Epithelial cell of esophagus (primary cell): Measurements from ENCODE around the gene GUCA1A.

Experiments used
- DNase-seq: peaks from one replicate; pipeline ENCODE4 v3.0.0; 2010; ENCODE audit warnings: low read depth
- H3K4me3 ChIP-seq: 2 replicates; pipeline ENCODE4 v1.5.1; 2011; ENCODE audit warnings: mild to moderate bottlenecking, low read length, control low read depth
- CTCF ChIP-seq: IDR thresholded peaks from 2 replicates; pipeline ENCODE4 v1.5.1; 2011; ENCODE audit warnings: low read depth, mild to moderate bottlenecking, low read length, control low read depth, inconsistent platforms; ENCODE audit not compliant: insufficient read depth; ENCODE audit errors: missing control alignments

The GUCA1A gene

GRCh38 chr6:42226645-42227143 is 53.5 kb downstream of the GUCA1A start:
- H3K4me3 ChIP-seq: no peak overlapping the region
- DNase-seq: peak; percentile 96

GRCh38 chr6:42227173-42227850 is 54.1 kb downstream of the GUCA1A start:
- H3K4me3 ChIP-seq: no peak overlapping the region
- TF ChIP-seq CTCF: no peak
- DNase-seq: peak; percentile 55

More at GRCh38 chr6:42226645-42227143, 53.5 kb downstream of the GUCA1A start:
- no peak for TF ChIP-seq CTCF

GRCh38 chr6:42228305-42228704 is 55.1 kb downstream of the GUCA1A start:
- H3K4me3 ChIP-seq: no peak overlapping the region
- no peak for TF ChIP-seq CTCF
- DNase-seq: no peak
